PFSK-1 (cell line): ENCODE results near the gene NKPD1.

Source experiments
- FOXP2 ChIP-seq: optimal IDR thresholded peaks from 2 replicates; pipeline ENCODE3; 2011; ENCODE audit warnings: borderline replicate concordance, control low read depth, inconsistent platforms; ENCODE audit not compliant: insufficient read depth; ENCODE audit errors: extremely low read length, extremely low read depth
- SIN3A ChIP-seq: IDR thresholded peaks from 2 replicates; pipeline ENCODE4 v1.6.1; 2012; ENCODE audit warnings: mild to moderate bottlenecking, low read length, moderate library complexity, borderline replicate concordance; ENCODE audit not compliant: insufficient read depth
- TAF1 ChIP-seq: IDR thresholded peaks from 2 replicates; pipeline ENCODE4 v1.6.1; 2012; ENCODE audit warnings: low read length, control low read depth, borderline replicate concordance; ENCODE audit not compliant: insufficient read depth

DNA sequence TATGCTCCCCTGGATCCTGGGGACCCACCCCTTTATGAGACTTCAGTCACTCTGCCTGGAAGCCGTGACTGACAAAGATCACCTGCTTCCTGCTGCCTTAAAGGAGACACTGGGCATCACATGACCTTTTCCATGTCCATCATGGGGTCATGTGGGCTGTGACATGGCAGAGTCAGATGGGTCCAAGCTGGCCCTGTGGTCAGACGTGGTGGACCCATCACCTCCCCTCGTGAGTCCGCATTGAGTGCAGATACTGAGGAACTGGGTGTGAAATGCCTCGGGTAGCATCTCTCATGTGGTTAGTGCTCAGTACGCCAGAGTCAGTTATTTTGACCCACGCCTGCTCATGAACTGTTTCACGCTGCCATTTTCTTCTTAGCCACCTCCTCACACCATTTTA lies 27.1 kb downstream of the NKPD1 start:
- TF ChIP-seq FOXP2 (no peak), TAF1 (no peak), SIN3A (no peak)
